NCI-H1436 treated with DMSO at 0.1 percent for 48 hours (cell line): ENCODE data around the gene BICRA.
"Not testable (repeated sequence)": the region's sequence is repeated elsewhere in the genome, so short reads cannot be mapped to it uniquely, and the experiment has no call there.

Experiments used
- DNase-seq: peaks from one replicate; lab custom pipeline; 2025; lab: John Stamatoyannopoulos, UW

Gene BICRA

DNA sequence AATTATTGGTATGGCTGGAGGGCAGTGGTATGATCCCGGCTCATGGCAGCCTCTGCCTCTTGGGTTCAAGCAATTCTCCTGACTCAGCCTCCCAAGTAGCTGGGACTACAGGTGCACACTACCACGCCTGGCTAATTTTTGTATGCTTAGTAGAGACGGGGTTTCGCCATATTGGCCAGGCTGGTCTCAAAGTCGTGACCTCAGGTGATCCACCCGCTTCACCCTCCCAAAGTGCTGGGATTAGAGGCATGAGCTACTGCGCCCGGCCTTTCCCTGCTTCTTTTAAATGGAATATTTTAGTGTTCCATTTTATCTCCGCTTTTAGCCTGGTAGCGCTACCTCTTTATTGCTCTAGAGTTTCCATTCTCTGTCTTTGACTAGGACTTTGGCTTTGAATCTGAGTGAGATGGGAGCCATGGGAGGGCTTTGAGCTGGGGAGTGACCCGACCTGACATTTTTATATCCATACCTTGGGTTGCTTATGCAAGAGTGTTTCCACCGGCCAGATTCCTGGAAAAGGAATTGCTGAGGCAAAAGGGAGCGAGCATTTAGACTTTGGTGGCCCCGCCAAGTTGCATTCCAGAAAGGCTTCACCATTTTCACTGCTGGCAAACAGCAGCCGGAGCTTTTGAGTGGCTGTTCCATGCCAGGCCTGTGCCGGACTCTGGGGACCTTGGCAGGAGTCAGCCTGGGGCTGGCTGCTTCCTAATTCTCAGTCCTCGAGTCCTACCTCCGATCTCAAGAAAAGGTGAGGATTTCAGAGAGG, 22.9 kb downstream of the BICRA start:
- DNase-seq: no peak

GRCh38 chr19:47633517-47633916, 24.6 kb downstream of the BICRA start:
- DNase-seq: no peak

- DNase-seq: no peak
Observed at GRCh38 chr19:47633996-47634395, 25.1 kb downstream of the BICRA start.

GRCh38 chr19:47635152-47635754, 26.3 kb downstream of the BICRA start:
- DNase-seq: not testable (repeated sequence)

DNA sequence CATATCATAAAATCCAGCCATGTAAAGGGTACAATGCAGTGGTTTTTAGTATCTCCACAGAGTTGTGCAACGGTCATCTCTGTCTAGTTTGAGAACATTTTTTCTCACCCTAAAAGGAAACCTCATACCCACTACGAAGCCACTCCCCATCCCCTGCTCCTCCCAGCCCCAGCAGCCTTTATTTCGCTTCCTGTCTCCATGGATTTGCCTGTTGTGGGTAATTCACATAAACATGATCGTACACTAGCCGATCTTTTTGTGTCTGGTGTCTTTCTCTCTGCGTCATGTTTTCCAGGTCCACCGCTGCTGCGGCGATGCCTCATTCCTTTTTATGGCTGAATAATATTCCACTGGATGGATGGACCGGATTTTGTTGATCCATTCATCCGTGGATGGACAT, 28.6 kb downstream of the BICRA start:
- DNase-seq: no peak

- no peak for DNase-seq
Observed at GRCh38 chr19:47641891-47642485, 33.1 kb downstream of the BICRA start.

- no peak for DNase-seq
Observed at GRCh38 chr19:47643281-47643680, 34.3 kb downstream of the BICRA start.

- no peak for DNase-seq
Observed at GRCh38 chr19:47644199-47644598, 35.3 kb downstream of the BICRA start.

GRCh38 chr19:47644743-47645482, 36.0 kb downstream of the BICRA start:
- no peak for DNase-seq

DNA sequence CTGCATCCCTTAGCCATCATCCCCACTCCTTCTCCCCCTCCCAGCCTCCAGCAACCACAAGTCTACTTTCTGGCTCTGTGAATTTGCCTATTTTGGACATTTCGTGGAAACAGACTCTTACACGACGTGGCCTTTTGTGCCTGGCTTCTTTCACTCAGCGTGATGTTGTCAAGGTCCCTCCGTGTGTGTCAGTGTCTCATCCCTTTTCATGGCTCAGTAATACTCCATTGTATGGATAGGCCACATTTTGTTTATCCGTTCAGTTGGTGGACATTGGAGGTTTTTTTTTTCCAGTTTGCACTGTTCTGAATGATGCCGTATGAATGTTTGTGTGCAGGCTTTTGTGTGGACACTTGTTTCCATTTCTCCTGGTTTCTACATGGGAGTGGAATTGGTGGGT, 38.0 kb downstream of the BICRA start:
- DNase-seq: no peak

- DNase-seq: no peak
Observed at GRCh38 chr19:47649588-47649987, 40.7 kb downstream of the BICRA start.

DNA sequence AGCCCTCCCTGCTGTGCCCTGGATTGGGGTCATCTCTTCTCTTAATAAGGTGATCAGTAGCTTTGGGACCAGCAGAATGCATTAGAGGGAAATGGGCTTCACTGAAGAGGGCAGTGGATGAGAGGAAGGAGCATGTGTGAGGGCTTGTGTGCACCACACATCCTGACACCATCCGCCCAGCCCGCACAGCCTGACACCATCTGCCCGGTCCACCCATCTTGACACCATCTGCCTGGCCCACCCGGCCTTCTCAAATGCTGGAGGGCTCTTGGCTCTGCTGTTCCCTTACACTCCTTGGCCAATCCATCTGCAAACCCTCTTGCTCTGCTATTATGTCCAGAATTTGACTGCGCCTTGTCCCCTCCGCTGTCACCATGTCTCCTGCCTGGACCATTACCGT, 41.8 kb downstream of the BICRA start:
- DNase-seq: no peak

GRCh38 chr19:47651132-47651531, 42.2 kb downstream of the BICRA start:
- DNase-seq: no peak

- DNase-seq: no peak
Observed at GRCh38 chr19:47651691-47652090, 42.8 kb downstream of the BICRA start.

DNA sequence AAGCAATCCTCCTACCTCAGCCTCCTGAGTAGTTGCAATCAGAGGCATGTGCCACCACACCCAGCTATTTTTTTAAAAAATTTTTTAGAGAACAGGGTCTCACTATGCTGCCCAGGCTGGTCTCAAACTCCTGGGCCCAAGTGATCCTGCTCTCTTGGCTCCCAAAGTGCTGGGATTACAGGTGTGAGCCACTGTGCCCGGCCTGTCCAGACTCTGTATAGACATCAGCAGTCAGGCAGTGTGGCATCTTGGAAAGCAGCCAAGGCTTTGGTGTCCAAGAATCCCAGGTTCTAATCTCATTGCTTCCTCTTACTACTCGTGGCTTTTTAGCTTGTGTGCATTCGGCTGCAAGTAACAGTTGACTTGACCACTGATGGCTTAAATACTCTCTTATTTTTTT, 43.4 kb downstream of the BICRA start:
- DNase-seq: no peak

GRCh38 chr19:47653856-47654255, 44.9 kb downstream of the BICRA start:
- DNase-seq: no peak

- no peak for DNase-seq
Observed at GRCh38 chr19:47657719-47658118, 48.8 kb downstream of the BICRA start.

DNA sequence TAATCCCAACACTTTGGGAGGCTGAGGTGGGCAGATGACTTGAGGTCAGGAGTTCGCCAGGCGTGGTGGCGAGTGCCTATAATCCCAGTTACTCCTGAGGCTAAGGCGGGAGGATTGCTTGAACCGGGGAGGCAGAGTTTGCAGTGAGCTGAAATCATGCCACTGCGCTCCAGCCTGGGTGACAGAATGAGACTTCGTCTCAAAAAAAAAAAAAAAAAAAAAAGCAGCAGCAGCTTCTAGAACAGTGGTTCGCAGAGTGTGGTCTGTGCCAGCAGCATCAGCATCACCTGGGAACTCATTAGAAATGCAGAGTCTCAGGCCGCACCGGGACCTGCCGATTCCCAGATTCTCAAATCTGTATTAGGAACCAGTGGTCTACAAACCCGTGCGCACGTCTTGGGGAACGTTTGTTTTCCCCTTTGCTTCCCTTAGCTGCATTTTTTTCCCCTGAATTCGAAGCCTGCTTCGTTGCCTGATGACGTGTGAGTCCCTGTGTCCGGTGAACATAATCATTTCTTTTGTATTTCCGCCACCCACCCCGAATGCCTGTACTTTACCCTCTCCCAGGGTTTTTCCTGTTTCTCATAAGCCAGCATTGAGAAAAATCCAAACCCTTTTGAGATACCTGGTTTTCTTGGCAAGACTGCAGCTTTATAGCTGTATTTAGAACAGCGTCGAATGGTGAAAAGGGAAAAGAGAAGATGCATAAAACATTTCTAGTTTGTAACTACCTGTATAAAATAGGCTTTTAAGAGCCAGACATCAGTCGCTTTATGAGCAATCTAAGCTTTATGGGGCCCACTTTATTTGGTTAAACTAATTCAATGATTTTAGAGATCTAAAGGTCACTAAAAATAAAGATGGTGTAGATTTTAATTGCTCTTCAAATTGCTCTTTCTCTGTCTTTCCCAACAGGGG, 49.8 kb downstream of the BICRA start:
- DNase-seq: no peak

DNA sequence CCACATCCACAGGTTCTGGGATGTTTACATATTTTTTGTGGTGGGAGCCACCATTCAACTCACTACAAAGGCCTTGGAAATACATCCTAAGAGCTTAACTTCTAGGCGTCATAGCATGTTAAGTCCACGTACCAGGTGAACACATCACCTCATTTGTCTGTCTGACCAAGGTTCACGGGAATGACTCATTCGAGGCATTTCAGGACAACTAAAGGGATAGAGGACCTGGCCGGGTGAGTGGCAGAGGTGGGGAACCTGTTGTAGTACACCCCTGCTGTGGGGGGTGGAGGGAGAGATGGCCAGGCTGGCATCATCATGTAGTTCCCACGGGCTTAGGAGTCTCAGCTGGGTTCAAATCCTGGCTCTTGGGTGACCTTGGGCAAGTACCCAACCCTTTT, 51.5 kb downstream of the BICRA start:
- no peak for DNase-seq

DNA sequence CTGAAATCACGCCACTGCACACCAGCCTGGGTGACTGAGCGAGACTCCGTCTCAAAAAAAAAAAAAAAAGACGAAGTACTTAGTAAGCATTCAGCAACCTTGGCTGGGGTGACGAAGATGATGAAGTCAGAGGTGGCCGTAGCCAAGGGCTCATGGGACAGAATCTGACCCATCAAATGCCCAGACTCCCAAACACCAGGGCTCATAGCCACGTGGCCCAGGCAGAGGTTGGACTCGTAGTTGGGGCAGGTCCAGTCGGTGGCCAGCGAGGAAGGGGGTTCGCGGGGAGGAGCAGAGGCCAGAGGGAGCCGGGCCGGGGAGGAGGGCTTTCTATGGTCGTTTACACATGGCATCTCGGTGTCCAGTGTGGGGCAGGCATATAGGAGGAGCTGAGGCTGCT, 52.2 kb downstream of the BICRA start:
- DNase-seq: no peak

DNA sequence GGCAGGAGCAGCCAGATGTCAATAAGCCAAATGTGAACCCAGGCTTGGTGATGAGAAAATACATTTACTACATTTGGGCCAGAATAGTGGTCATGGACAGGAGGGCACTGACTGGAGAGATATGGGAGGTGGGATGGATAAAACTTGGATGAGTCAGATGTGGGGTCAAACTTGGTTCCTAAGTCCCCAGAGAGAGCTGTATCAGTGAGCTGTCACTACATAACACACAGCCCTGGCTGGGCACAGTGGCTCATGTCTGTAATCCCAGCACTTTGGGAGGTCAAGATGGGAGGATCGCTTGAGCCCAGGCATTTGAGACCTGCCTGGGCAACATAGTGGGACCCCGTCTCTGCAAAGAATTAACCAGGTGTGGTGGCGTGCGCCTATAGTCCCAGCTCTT, 52.7 kb downstream of the BICRA start:
- no peak for DNase-seq

- DNase-seq: no peak
Observed at GRCh38 chr19:47663435-47663910, 54.5 kb downstream of the BICRA start.
